ENCODE measurements around the gene FER1L5.

- TF ChIP-seq CTCF (IDR thresholded peaks at IDR 0.05) = no peak
- TF ChIP-seq POLR2AphosphoS5 (IDR thresholded peaks at IDR 0.05) = no peak
Observed at GRCh38 chr2:96694816-96695455, 52.4 kb downstream of the FER1L5 start.
